Measurements from ENCODE around the gene PRKCA.

The PRKCA gene

GRCh38 chr17:66814026-66814425 lies 511.6 kb downstream of the PRKCA start:
- H3K36me3 ChIP-seq (replicated peaks in 1 of 2; ENCODE audit: control insufficient read depth in 2 of 2, insufficient read depth in 2 of 2, low read length in 2 of 2), result no peaks in the 10 kb centered on the region
- no CpG with 5 or more reads among the region's 6 CpGs for WGBS, 2 donors (ENCODE audit: extremely low coverage in 2 of 2, insufficient read length in 2 of 2, insufficient replicate concordance in 1 of 2)
- no peak overlapping the region for H2BK15ac ChIP-seq (ENCODE audit: low read length)
- peaks cover 0 to 22% of the 10 kb centered on the region in 2 donors for H3K4me1 ChIP-seq (ENCODE audit: control insufficient read depth in 2 of 2, insufficient read depth in 1 of 2, low read depth in 1 of 2, low read length in 2 of 2)
- no peak overlapping the region for H4K8ac ChIP-seq (ENCODE audit: low read depth, low read length)
- no peak overlapping the region for H2BK5ac ChIP-seq (ENCODE audit: low read length)
- no peak overlapping the region for H3K9ac ChIP-seq (ENCODE audit: low read depth, low read length, poor library complexity)
- DNase-seq (ENCODE audit: low spot score), result no peak
- H3K4me2 ChIP-seq (ENCODE audit: insufficient read depth, low read length, poor library complexity, severe bottlenecking), result no peak overlapping the region
- H4K91ac ChIP-seq (ENCODE audit: low read depth, low read length, poor library complexity), result no peak overlapping the region
- H3K4me3 ChIP-seq (ENCODE audit: low read length in 2 of 2), result no peak overlapping the region
- no peaks in the 10 kb centered on the region for H3K27me3 ChIP-seq (ENCODE audit: control insufficient read depth in 3 of 3, insufficient read depth in 3 of 3, low read depth in 1 of 3, low read length in 3 of 3)
- no peak overlapping the region for H3K14ac ChIP-seq (ENCODE audit: low read length)
- H2BK120ac ChIP-seq (ENCODE audit: low read depth, low read length), result no peak overlapping the region
- no peak overlapping the region for H3K4ac ChIP-seq (ENCODE audit: low read length)
- H3K18ac ChIP-seq (ENCODE audit: low read length), result no peak overlapping the region
- H3K27ac ChIP-seq (replicated peaks; ENCODE audit: low read length), result no peak overlapping the region
- no peaks in the 10 kb centered on the region for H3K79me1 ChIP-seq (ENCODE audit: low read depth, low read length)
- H2AK5ac ChIP-seq (ENCODE audit: low read depth, low read length), result no peak overlapping the region
- H2BK12ac ChIP-seq (ENCODE audit: low read length), result no peak overlapping the region
- H2AFZ ChIP-seq (ENCODE audit: low read length), result no peak overlapping the region
- peaks cover 2 to 4% of the 10 kb centered on the region in 2 donors for H3K9me3 ChIP-seq (replicated peaks in 1 of 2; ENCODE audit: control insufficient read depth in 2 of 2, insufficient read depth in 1 of 2, low read depth in 1 of 2, low read length in 2 of 2)
- no peak overlapping the region for H3K23ac ChIP-seq (ENCODE audit: low read depth, low read length, poor library complexity)

- Histone ChIP-seq H2BK15ac (ENCODE audit: low read length) (no peak overlapping the region), H3K27ac (replicated peaks; ENCODE audit: low read length) (no peak overlapping the region), H2BK120ac (ENCODE audit: low read depth, low read length) (no peak overlapping the region), H2AK5ac (ENCODE audit: low read depth, low read length) (no peak overlapping the region), H3K9ac (ENCODE audit: low read depth, low read length, poor library complexity) (no peak overlapping the region), H2BK5ac (ENCODE audit: low read length) (no peak overlapping the region), H3K9me3 (replicated peaks in 1 of 2; ENCODE audit: control insufficient read depth in 2 of 2, insufficient read depth in 1 of 2, low read depth in 1 of 2, low read length in 2 of 2) (peaks cover 2 to 4% of the 10 kb centered on the region in 2 donors), H3K4me2 (ENCODE audit: insufficient read depth, low read length, poor library complexity, severe bottlenecking) (no peak overlapping the region), H3K4ac (ENCODE audit: low read length) (no peak overlapping the region), H3K23ac (ENCODE audit: low read depth, low read length, poor library complexity) (no peak overlapping the region), H3K14ac (ENCODE audit: low read length) (no peak overlapping the region), H3K79me1 (ENCODE audit: low read depth, low read length) (no peaks in the 10 kb centered on the region), H4K8ac (ENCODE audit: low read depth, low read length) (no peak overlapping the region), H2BK12ac (ENCODE audit: low read length) (no peak overlapping the region), H4K91ac (ENCODE audit: low read depth, low read length, poor library complexity) (no peak overlapping the region), H3K27me3 (ENCODE audit: control insufficient read depth in 3 of 3, insufficient read depth in 3 of 3, low read depth in 1 of 3, low read length in 3 of 3) (no peaks in the 10 kb centered on the region), H3K4me1 (ENCODE audit: control insufficient read depth in 2 of 2, insufficient read depth in 1 of 2, low read depth in 1 of 2, low read length in 2 of 2) (peaks cover 0 to 22% of the 10 kb centered on the region in 2 donors), H2AFZ (ENCODE audit: low read length) (no peak overlapping the region), H3K4me3 (ENCODE audit: low read length in 2 of 2) (no peak overlapping the region), H3K18ac (ENCODE audit: low read length) (no peak overlapping the region), H3K36me3 (replicated peaks in 1 of 2; ENCODE audit: control insufficient read depth in 2 of 2, insufficient read depth in 2 of 2, low read length in 2 of 2) (no peaks in the 10 kb centered on the region)
- WGBS, 2 donors (ENCODE audit: extremely low coverage in 2 of 2, insufficient read length in 2 of 2, insufficient replicate concordance in 1 of 2), result no CpG with 5 or more reads among the region's 5 CpGs
- DNase-seq (ENCODE audit: low spot score), result no peak
Measured at GRCh38 chr17:66814570-66814969, 512.2 kb downstream of the PRKCA start.

GRCh38 chr17:66817750-66818149 lies 515.3 kb downstream of the PRKCA start:
- H4K91ac ChIP-seq (ENCODE audit: low read depth, low read length, poor library complexity), result no peak overlapping the region
- H2BK12ac ChIP-seq (ENCODE audit: low read length), result no peak overlapping the region
- no peak overlapping the region for H3K4me3 ChIP-seq (ENCODE audit: low read length in 2 of 2)
- peaks cover 2 to 4% of the 10 kb centered on the region in 2 donors for H3K9me3 ChIP-seq (replicated peaks in 1 of 2; ENCODE audit: control insufficient read depth in 2 of 2, insufficient read depth in 1 of 2, low read depth in 1 of 2, low read length in 2 of 2)
- no peak overlapping the region for H2BK120ac ChIP-seq (ENCODE audit: low read depth, low read length)
- no peak overlapping the region for H3K23ac ChIP-seq (ENCODE audit: low read depth, low read length, poor library complexity)
- H3K27ac ChIP-seq (replicated peaks; ENCODE audit: low read length), result no peak overlapping the region
- no peak overlapping the region for H2BK15ac ChIP-seq (ENCODE audit: low read length)
- peaks cover 0 to 16% of the 10 kb centered on the region in 2 donors for H3K4me1 ChIP-seq (ENCODE audit: control insufficient read depth in 2 of 2, insufficient read depth in 1 of 2, low read depth in 1 of 2, low read length in 2 of 2)
- no peak overlapping the region for H3K9ac ChIP-seq (ENCODE audit: low read depth, low read length, poor library complexity)
- H3K4ac ChIP-seq (ENCODE audit: low read length), result no peak overlapping the region
- no peaks in the 10 kb centered on the region for H3K79me1 ChIP-seq (ENCODE audit: low read depth, low read length)
- H2AK5ac ChIP-seq (ENCODE audit: low read depth, low read length), result no peak overlapping the region
- H3K27me3 ChIP-seq (ENCODE audit: control insufficient read depth in 3 of 3, insufficient read depth in 3 of 3, low read depth in 1 of 3, low read length in 3 of 3), result no peaks in the 10 kb centered on the region
- H3K4me2 ChIP-seq (ENCODE audit: insufficient read depth, low read length, poor library complexity, severe bottlenecking), result no peak overlapping the region
- DNase-seq (ENCODE audit: low spot score), result no peak
- no peak overlapping the region for H3K18ac ChIP-seq (ENCODE audit: low read length)
- H4K8ac ChIP-seq (ENCODE audit: low read depth, low read length), result no peak overlapping the region
- no peaks in the 10 kb centered on the region for H3K36me3 ChIP-seq (replicated peaks in 1 of 2; ENCODE audit: control insufficient read depth in 2 of 2, insufficient read depth in 2 of 2, low read length in 2 of 2)
- H3K14ac ChIP-seq (ENCODE audit: low read length), result no peak overlapping the region
- no peak overlapping the region for H2AFZ ChIP-seq (ENCODE audit: low read length)
- H2BK5ac ChIP-seq (ENCODE audit: low read length), result no peak overlapping the region
- no CpG with 5 or more reads among the region's 1 CpG for WGBS, 2 donors (ENCODE audit: extremely low coverage in 2 of 2, insufficient read length in 2 of 2, insufficient replicate concordance in 1 of 2)

- Histone ChIP-seq H3K9me3 (replicated peaks in 1 of 2; ENCODE audit: control insufficient read depth in 2 of 2, insufficient read depth in 1 of 2, low read depth in 1 of 2, low read length in 2 of 2) (peaks cover 2 to 4% of the 10 kb centered on the region in 2 donors), H4K91ac (ENCODE audit: low read depth, low read length, poor library complexity) (no peak overlapping the region), H3K18ac (ENCODE audit: low read length) (no peak overlapping the region), H2BK15ac (ENCODE audit: low read length) (no peak overlapping the region), H2AFZ (ENCODE audit: low read length) (no peak overlapping the region), H3K9ac (ENCODE audit: low read depth, low read length, poor library complexity) (no peak overlapping the region), H2AK5ac (ENCODE audit: low read depth, low read length) (no peak overlapping the region), H3K79me1 (ENCODE audit: low read depth, low read length) (no peaks in the 10 kb centered on the region), H3K4ac (ENCODE audit: low read length) (no peak overlapping the region), H3K4me1 (ENCODE audit: control insufficient read depth in 2 of 2, insufficient read depth in 1 of 2, low read depth in 1 of 2, low read length in 2 of 2) (peaks cover 0 to 5% of the 10 kb centered on the region in 2 donors), H3K14ac (ENCODE audit: low read length) (no peak overlapping the region), H2BK120ac (ENCODE audit: low read depth, low read length) (no peak overlapping the region), H3K27me3 (ENCODE audit: control insufficient read depth in 3 of 3, insufficient read depth in 3 of 3, low read depth in 1 of 3, low read length in 3 of 3) (peaks cover 0 to 1% (median 0%) of the 10 kb centered on the region in 3 experiments), H3K4me3 (ENCODE audit: low read length in 2 of 2) (no peak overlapping the region), H3K27ac (replicated peaks; ENCODE audit: low read length) (no peak overlapping the region), H3K23ac (ENCODE audit: low read depth, low read length, poor library complexity) (no peak overlapping the region), H3K4me2 (ENCODE audit: insufficient read depth, low read length, poor library complexity, severe bottlenecking) (no peak overlapping the region), H4K8ac (ENCODE audit: low read depth, low read length) (no peak overlapping the region), H2BK5ac (ENCODE audit: low read length) (no peak overlapping the region), H2BK12ac (ENCODE audit: low read length) (no peak overlapping the region), H3K36me3 (replicated peaks in 1 of 2; ENCODE audit: control insufficient read depth in 2 of 2, insufficient read depth in 2 of 2, low read length in 2 of 2) (no peaks in the 10 kb centered on the region)
- no peak for DNase-seq (ENCODE audit: low spot score)
- WGBS, 2 donors (ENCODE audit: extremely low coverage in 2 of 2, insufficient read length in 2 of 2, insufficient replicate concordance in 1 of 2), result no CpG with 5 or more reads among the region's 6 CpGs
Measured at GRCh38 chr17:66819466-66819865, 517.1 kb downstream of the PRKCA start.

All from neuronal stem cell (in vitro differentiated cells).